Ascending aorta (tissue), 2 donors: ENCODE data around the gene NDUFS8. TPM values are rescaled to one million over a fixed set of nuclear protein-coding genes. Genes with fewer than 3 reads are reported as not detected.

Experiments
- DNase-seq, 2 donors: peaks; one replicate each; pipeline ENCODE4 v3.0.0-alpha.2; 2019; ENCODE audit warnings: low spot score in 2 of 2
- H3K27ac ChIP-seq, 2 donors: fragments of 200-600 bp; sonication (generic); one replicate each; pipeline ENCODE4 v1.5.1; 2016 to 2017; ENCODE audit warnings: mild to moderate bottlenecking in 1 of 2
- H3K27me3 ChIP-seq: fragments of 200-600 bp; sonication (generic); one replicate; pipeline ENCODE4 v1.5.1; 2017
- H3K36me3 ChIP-seq, 2 donors: fragments of 200-600 bp; sonication (generic); one replicate each; pipeline ENCODE4 v1.5.1; 2016
- H3K4me1 ChIP-seq, 2 donors: fragments of 200-600 bp; sonication (generic); one replicate each; pipeline ENCODE4 v1.5.1; 2016 to 2017; ENCODE audit warnings: mild to moderate bottlenecking in 1 of 2
- H3K4me3 ChIP-seq, 2 donors: fragments of 200-600 bp; sonication (generic); one replicate each; pipeline ENCODE4 v1.5.1; 2016 to 2017; ENCODE audit warnings: mild to moderate bottlenecking in 1 of 2
- H3K9me3 ChIP-seq, 2 donors: fragments of 200-600 bp; sonication (generic); one replicate each; pipeline ENCODE4 v1.5.1; 2016
- intact Hi-C: fragments of 100-400 bp; cut with DNase I; formaldehyde crosslinking; loops from one replicate; pipeline ENCODE4 v1.15.1; 2023
- total RNA-seq: library from RNA; depleted of rRNA; stranded (reverse); fragments of >200 nt; gene quantifications from one replicate; pipeline ENCODE4 v1.1.0, GENCODE V29; 2016
- TF ChIP-seq, protein P1 (sequence below), 3 experiments: fragments of 200-600 bp in 2 of 3; fragments of 450-650 bp in 1 of 3; sonication (generic) in 2 of 3; IDR thresholded peaks; one replicate each; pipeline ENCODE4 v1.5.1; 2016 to 2019; ENCODE audit warnings: antibody characterized with exemption in 3 of 3, mild to moderate bottlenecking in 1 of 3, moderate library complexity in 1 of 3

Gene NDUFS8
- total RNA-seq, 1 donor from 2014 or later: 316 TPM

DNA sequence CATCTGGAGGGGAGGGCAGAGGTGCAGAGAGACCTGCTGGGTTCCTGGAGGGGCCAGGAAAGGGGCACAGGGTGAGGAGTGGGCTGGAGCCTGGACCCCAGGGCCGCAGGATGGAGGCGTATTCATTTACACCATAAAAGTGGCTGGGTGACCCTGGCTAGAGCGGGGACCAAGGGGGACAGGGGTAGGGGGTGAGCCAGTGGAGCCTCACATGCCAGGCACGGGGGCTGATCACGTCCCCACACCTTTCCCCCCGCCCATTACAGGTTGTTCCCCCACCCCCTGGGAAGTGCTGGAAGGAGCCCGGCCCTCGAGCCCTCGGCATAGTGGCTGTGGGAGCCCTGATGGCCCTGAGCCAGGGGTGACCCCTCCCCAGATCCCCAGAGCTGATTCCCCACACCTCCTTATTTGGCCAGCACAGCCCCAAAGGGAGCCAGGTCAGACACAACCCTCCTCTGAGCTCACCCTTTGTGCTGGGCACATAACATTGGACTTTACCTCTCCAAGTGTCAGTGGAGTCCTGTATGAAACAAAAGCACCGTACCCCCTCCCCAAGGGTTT, 9.1 kb downstream of the NDUFS8 start:
- TF ChIP-seq, protein P1, sequence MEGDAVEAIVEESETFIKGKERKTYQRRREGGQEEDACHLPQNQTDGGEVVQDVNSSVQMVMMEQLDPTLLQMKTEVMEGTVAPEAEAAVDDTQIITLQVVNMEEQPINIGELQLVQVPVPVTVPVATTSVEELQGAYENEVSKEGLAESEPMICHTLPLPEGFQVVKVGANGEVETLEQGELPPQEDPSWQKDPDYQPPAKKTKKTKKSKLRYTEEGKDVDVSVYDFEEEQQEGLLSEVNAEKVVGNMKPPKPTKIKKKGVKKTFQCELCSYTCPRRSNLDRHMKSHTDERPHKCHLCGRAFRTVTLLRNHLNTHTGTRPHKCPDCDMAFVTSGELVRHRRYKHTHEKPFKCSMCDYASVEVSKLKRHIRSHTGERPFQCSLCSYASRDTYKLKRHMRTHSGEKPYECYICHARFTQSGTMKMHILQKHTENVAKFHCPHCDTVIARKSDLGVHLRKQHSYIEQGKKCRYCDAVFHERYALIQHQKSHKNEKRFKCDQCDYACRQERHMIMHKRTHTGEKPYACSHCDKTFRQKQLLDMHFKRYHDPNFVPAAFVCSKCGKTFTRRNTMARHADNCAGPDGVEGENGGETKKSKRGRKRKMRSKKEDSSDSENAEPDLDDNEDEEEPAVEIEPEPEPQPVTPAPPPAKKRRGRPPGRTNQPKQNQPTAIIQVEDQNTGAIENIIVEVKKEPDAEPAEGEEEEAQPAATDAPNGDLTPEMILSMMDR (IDR thresholded peaks at IDR 0.05): no peak
- Histone ChIP-seq H3K4me1 (peaks cover 14 to 30% of the 10 kb centered on the region in 2 donors), H3K27me3 (no peaks in the 10 kb centered on the region), H3K9me3 (no peaks in the 10 kb centered on the region), H3K4me3 (peak overlapping the region; percentile 63 to 78), H3K36me3 (peaks cover 17 to 33% of the 10 kb centered on the region in 2 donors), H3K27ac (peak overlapping the region; percentile 90 to 91)
- intact Hi-C loops: loop anchor here (1.0 to 10.0 kb wide), 5 partner anchors 29 to 425 kb away; partner anchors contain the start of genes ALDH3B1, CHKA, PPP6R3 and UNC93B1
- DNase-seq: no peak

DNA sequence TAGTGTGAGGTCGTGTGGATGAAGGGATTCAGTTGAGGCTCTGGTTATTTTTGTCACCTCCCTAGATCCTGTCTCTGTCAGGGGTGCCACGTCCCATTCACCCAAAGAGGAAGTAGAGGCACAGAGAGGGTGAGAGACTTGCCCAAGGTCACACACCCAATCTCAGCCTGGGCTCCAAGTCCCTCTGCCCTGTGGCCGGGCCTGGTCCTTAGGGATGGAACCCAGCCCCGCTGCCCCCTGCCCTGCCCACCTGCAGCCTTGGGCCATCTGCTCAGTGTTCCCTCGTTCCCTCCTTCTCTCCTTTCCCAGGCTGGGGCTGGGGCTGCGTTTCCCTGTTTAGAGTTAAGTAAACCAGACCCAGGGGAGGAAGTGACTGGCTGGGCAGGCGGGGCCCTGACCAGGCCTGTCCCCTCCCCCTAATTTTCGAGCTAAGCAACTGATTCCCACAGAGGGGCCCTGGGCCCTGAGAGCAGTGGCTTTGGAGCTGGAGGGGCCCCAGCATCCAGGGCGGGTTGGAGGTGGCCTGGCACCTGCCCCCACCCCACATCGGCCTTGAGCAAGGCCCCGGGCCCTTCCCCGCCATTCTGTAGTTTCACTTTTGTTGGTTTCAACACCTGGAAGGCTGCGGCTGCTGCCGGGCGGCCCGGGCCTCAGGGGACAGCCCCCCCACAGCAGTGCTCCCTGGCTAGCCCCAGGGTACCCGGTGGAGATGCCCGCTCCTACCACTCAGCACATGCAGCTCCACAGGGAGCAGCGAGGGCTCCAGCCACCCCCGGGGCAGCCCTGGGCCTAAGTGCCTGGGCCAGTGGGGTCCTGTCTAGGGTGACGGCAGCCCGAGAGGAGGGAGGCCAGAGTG, 9.8 kb downstream of the NDUFS8 start:
- Histone ChIP-seq H3K27ac (peak overlapping the region; percentile 90 to 91), H3K4me1 (peaks cover 14 to 30% of the 10 kb centered on the region in 2 donors), H3K36me3 (peaks cover 22 to 39% of the 10 kb centered on the region in 2 donors), H3K9me3 (no peaks in the 10 kb centered on the region), H3K27me3 (no peaks in the 10 kb centered on the region), H3K4me3 (peak overlapping the region; percentile 63 to 78)
- intact Hi-C loops: loop anchor here (2.0 kb wide), 1 partner anchor 36 kb away; the partner anchor contains the start of gene UNC93B1
- peak; percentile 51 to 88 for DNase-seq
- TF ChIP-seq, protein P1 (IDR thresholded peaks at IDR 0.05): no peak

DNA sequence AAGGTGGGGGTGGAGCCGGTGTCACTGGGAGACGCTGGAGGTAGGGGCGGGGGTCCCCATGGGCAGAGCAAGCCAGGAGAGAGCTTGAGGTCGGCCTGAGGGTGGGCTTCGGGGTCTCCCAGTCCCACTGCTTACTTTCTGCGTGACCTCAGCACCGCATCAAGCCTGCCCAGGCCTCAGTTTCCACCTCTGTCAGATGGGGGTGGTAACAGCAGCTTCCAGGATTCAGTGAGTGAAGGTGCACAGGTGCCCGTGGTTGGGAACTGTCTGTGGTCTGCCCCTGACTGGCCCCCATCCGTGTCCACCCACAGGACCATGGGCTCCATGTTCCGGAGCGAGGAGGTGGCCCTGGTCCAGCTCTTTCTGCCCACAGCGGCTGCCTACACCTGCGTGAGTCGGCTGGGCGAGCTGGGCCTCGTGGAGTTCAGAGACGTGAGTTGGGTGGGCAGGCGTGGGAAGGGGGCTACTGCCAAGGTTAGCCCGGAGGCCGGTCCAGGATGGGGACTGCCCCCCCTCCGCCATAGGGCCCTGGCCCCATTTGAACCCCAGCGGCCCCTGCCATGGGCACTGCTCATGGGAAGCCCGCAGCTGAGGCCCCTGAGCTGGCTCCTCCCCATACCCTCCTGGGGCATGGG, 10.6 kb downstream of the NDUFS8 start:
- intact Hi-C loops: loop anchor here (2.0 kb wide), 1 partner anchor 36 kb away; the partner anchor contains the start of gene UNC93B1
- Histone ChIP-seq H3K36me3 (peaks cover 28 to 44% of the 10 kb centered on the region in 2 donors), H3K4me1 (peaks cover 14 to 30% of the 10 kb centered on the region in 2 donors), H3K27me3 (no peaks in the 10 kb centered on the region), H3K27ac (peak overlapping the region; percentile 90 to 91), H3K9me3 (no peaks in the 10 kb centered on the region), H3K4me3 (peak overlapping the region; percentile 63 to 78)
- TF ChIP-seq, protein P1 (IDR thresholded peaks at IDR 0.05): no peak
- no peak for DNase-seq

DNA sequence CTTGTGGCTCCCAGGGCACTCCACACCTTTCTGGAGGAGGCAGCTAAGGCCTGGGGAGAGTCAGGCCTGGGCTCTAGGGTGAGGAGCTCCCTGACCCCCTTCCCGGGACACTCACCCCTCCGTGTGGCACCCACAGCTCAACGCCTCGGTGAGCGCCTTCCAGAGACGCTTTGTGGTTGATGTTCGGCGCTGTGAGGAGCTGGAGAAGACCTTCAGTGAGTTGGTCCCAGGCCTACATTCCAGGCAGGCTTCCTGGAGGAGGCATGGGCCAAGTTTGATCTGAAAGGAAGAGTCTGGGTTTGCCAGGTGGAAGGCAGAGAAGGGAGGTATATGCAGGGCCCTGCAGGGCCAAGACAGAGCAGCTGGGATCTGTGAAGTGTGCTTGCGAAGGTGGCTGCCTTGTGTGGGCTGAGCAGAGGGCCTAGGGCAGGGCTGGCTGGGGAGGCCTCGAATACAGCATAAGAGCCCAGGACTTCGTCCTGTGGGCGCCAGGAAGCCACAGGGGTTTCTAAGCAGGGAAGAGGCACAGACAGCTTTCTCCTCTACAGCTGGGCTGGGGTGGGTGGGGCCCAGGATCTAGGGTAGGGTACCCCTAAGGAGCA, 11.2 kb downstream of the NDUFS8 start:
- H3K9me3 ChIP-seq: no peaks in the 10 kb centered on the region
- H3K36me3 ChIP-seq: peaks cover 29 to 42% of the 10 kb centered on the region in 2 donors
- no peak for DNase-seq
- peaks cover 14 to 30% of the 10 kb centered on the region in 2 donors for H3K4me1 ChIP-seq
- TF ChIP-seq, protein P1 (IDR thresholded peaks at IDR 0.05): no peak
- no peak overlapping the region for H3K4me3 ChIP-seq
- intact Hi-C loops: loop anchor here (2.0 kb wide), 1 partner anchor 37 kb away; the partner anchor contains the start of gene UNC93B1
- H3K27ac ChIP-seq: peak overlapping the region; percentile 90 to 91
- no peaks in the 10 kb centered on the region for H3K27me3 ChIP-seq
